Measurements from ENCODE around the gene AMBRA1.

AMBRA1 gene

GRCh38 chr11:46554213-46555147 lies 39.3 kb downstream of the AMBRA1 start:
- H3K27ac ChIP-seq: peak overlapping the region; percentile 43; the same call in 1 of the 2 replicates
- no peak for TF ChIP-seq CTCF (conservative IDR thresholded peaks at IDR 0.05)
- no peak for TF ChIP-seq ZFX (IDR thresholded peaks at IDR 0.05)

- H3K27ac ChIP-seq: peak overlapping the region; percentile 46
- TF ChIP-seq CTCF (conservative IDR thresholded peaks at IDR 0.05) (no peak), ZFX (IDR thresholded peaks at IDR 0.05) (no peak)
Observed at GRCh38 chr11:46553814-46554212, 40.0 kb downstream of the AMBRA1 start.

DNA sequence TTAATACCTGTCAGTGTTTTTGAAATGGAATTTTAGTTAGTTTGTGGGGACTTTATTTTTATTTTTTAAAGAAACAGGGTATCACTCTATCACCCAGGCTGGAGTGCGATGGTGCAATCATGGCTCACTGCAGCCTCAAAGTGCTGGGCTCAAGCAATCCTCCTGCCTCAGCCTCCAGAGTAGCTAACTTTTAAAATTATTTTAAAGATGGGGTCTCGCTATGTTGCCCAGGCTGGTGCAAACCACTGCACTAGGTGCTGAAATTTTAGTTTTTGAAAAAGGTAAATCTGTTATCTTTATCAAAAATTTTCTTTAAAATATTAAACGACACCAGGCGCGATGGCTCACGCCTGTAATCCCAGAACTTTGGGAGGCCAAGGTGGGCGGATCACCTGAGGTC lies 42.6 kb downstream of the AMBRA1 start:
- TF ChIP-seq CTCF (conservative IDR thresholded peaks at IDR 0.05) (no peak), ZFX (IDR thresholded peaks at IDR 0.05) (no peak)
- no peak overlapping the region for H3K27ac ChIP-seq

GRCh38 chr11:46547579-46547978 lies 46.2 kb downstream of the AMBRA1 start:
- H3K27ac ChIP-seq: no peak overlapping the region; the same call in 1 of the 2 replicates
- no peak for TF ChIP-seq ZFX (IDR thresholded peaks at IDR 0.05)
- TF ChIP-seq CTCF (conservative IDR thresholded peaks at IDR 0.05): no peak

- TF ChIP-seq CTCF (conservative IDR thresholded peaks at IDR 0.05): no peak
- TF ChIP-seq ZFX (IDR thresholded peaks at IDR 0.05): no peak
- H3K27ac ChIP-seq: no peak overlapping the region
Observed at GRCh38 chr11:46543564-46543963, 50.3 kb downstream of the AMBRA1 start.

GRCh38 chr11:46541593-46542371 lies 52.0 kb downstream of the AMBRA1 start:
- peak overlapping the region; percentile 19 for H3K27ac ChIP-seq
- no peak; the same call in 1 of the 2 replicates for TF ChIP-seq CTCF (conservative IDR thresholded peaks at IDR 0.05)
- no peak for TF ChIP-seq ZFX (IDR thresholded peaks at IDR 0.05)

GRCh38 chr11:46540807-46541206 lies 53.0 kb downstream of the AMBRA1 start:
- H3K27ac ChIP-seq: no peak overlapping the region
- TF ChIP-seq ZFX (IDR thresholded peaks at IDR 0.05): no peak
- no peak for TF ChIP-seq CTCF (conservative IDR thresholded peaks at IDR 0.05)

Data from C4-2B (cell line).